NB4 (cell line): Measurements from ENCODE around the gene DDX49.

Experiments used
- CTCF ChIP-seq: IDR thresholded peaks from one replicate; pipeline ENCODE4 v1.5.1; 2012; ENCODE audit warnings: low read depth, low read length
- POLR2A ChIP-seq: IDR thresholded peaks from 2 replicates; pipeline ENCODE4 v1.6.1; 2011; ENCODE audit warnings: mild to moderate bottlenecking; ENCODE audit not compliant: insufficient read length; ENCODE audit errors: extremely low read depth

GRCh38 chr19:18928018-18928805 is 8.7 kb downstream of the DDX49 start:
- TF ChIP-seq POLR2A, result no peak
- no peak for TF ChIP-seq CTCF
